HEK293T (cell line): ENCODE data around the gene PSTPIP1.

Experiments
- CTCF ChIA-PET: fragments of 350-600 bp; formaldehyde crosslinking; extraction: SDS; loops from one replicate; lab custom pipeline; 2021; ENCODE audit warnings: antibody characterized with exemption, inconsistent platforms; lab: Yijun Ruan, JAX
- POLR2A ChIA-PET: fragments of 350-600 bp; formaldehyde crosslinking; extraction: SDS; loops from one replicate; lab custom pipeline; 2020; ENCODE audit warnings: antibody characterized with exemption, inconsistent platforms; lab: Yijun Ruan, JAX
- DNase-seq: peaks from one replicate; pipeline ENCODE4 v3.0.0; 2012; ENCODE audit warnings: mixed read lengths; ENCODE audit errors: extremely low spot score
- ARNT ChIP-seq: fragments of 450-650 bp; IDR thresholded peaks from 2 replicates; pipeline ENCODE4 v1.6.1; 2017; ENCODE audit warnings: mild to moderate bottlenecking
- BHLHE40 ChIP-seq: fragments of 450-650 bp; IDR thresholded peaks from 2 replicates; pipeline ENCODE4 v1.6.1; 2016; ENCODE audit warnings: mild to moderate bottlenecking, moderate library complexity, borderline replicate concordance
- CTBP1 ChIP-seq: fragments of 450-650 bp; IDR thresholded peaks from 2 replicates; pipeline ENCODE4 v1.6.1; 2016; ENCODE audit warnings: borderline replicate concordance
- ELF4 ChIP-seq: fragments of 450-650 bp; IDR thresholded peaks from 2 replicates; pipeline ENCODE4 v1.6.1; 2017; ENCODE audit warnings: antibody characterized with exemption
- FOXA1 ChIP-seq: fragments of 450-650 bp; IDR thresholded peaks from 2 replicates; pipeline ENCODE4 v1.6.1; 2016; ENCODE audit warnings: mild to moderate bottlenecking
- FOXK2 ChIP-seq: fragments of 450-650 bp; IDR thresholded peaks from 2 replicates; pipeline ENCODE4 v1.6.1; 2016; ENCODE audit warnings: mild to moderate bottlenecking
- FOXM1 ChIP-seq: fragments of 450-650 bp; IDR thresholded peaks from 2 replicates; pipeline ENCODE4 v1.6.1; 2017; ENCODE audit warnings: mild to moderate bottlenecking, borderline replicate concordance
- HDGF ChIP-seq: fragments of 450-650 bp; IDR thresholded peaks from 2 replicates; pipeline ENCODE4 v1.6.1; 2017; ENCODE audit warnings: antibody characterized with exemption, borderline replicate concordance
- L3MBTL2 ChIP-seq: fragments of 450-650 bp; conservative IDR thresholded peaks from 2 replicates; pipeline ENCODE4 v1.6.1; 2016; ENCODE audit warnings: mild to moderate bottlenecking
- LEF1 ChIP-seq: fragments of 450-650 bp; IDR thresholded peaks from 2 replicates; pipeline ENCODE4 v1.6.1; 2017; ENCODE audit warnings: mild to moderate bottlenecking, borderline replicate concordance
- NFRKB ChIP-seq: fragments of 450-650 bp; IDR thresholded peaks from 2 replicates; pipeline ENCODE4 v1.6.1; 2016; ENCODE audit warnings: mild to moderate bottlenecking, moderate library complexity
- SP1 ChIP-seq: fragments of 450-650 bp; IDR thresholded peaks from 2 replicates; pipeline ENCODE4 v1.6.1; 2017
- SUZ12 ChIP-seq: fragments of 450-650 bp; IDR thresholded peaks from 2 replicates; pipeline ENCODE4 v1.6.1; 2016; ENCODE audit warnings: mild to moderate bottlenecking
- TARDBP ChIP-seq: fragments of 450-650 bp; IDR thresholded peaks from 2 replicates; pipeline ENCODE4 v1.6.1; 2016
- ZNF384 ChIP-seq: fragments of 450-650 bp; IDR thresholded peaks from 2 replicates; pipeline ENCODE4 v1.6.1; 2016
- TF ChIP-seq, protein P1 (sequence below): fragments of 450-650 bp; IDR thresholded peaks from 2 replicates; pipeline ENCODE4 v1.6.1; 2016

PSTPIP1 gene

DNA sequence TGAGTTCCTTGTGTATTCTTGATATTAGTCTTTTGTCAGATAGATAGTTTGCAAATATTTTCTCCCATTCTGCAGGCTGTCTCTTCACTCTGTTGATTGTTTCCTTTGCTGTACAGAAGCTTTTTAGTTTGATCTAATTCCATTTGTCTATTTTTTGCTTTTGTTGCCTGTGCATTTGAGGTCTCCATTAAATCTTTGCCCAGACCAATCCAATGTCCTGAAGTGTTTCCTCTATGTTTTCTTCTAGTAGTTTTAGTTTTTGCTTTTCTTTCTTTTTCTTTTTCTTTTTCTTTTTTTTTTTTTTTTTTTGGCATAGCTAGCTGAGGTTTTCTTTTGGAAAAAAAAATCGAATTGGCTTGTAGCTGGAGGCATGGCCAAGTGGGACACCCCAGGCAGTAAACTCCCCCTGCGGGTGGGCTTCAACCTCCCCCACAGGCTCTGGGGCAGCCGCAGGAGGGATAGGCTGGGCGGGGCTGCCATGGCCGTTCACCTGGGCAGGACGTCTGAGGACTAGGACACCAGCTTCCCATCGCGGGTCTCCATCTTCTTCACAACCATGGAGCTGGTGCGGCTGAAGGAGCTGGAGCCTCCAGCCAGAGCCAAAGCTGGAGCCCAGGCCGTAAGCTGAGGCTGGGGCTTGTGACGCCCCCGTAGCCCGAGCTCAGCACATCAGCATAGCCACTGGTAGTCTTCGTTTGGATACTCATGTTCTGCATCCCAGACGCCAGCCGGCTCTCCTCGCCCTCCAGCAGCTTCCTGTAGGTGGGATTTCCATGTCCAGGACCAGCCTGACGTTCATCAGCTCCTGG is 16.2 kb upstream of the PSTPIP1 start:
- DNase-seq = no peak
- TF ChIP-seq NFRKB (no peak), LEF1 (no peak), ZNF384 (no peak), SUZ12 (no peak), TARDBP (no peak), L3MBTL2 (no peak), HDGF (no peak), CTBP1 (no peak), SP1 (no peak), ELF4 (no peak)
- TF ChIP-seq, protein P1, sequence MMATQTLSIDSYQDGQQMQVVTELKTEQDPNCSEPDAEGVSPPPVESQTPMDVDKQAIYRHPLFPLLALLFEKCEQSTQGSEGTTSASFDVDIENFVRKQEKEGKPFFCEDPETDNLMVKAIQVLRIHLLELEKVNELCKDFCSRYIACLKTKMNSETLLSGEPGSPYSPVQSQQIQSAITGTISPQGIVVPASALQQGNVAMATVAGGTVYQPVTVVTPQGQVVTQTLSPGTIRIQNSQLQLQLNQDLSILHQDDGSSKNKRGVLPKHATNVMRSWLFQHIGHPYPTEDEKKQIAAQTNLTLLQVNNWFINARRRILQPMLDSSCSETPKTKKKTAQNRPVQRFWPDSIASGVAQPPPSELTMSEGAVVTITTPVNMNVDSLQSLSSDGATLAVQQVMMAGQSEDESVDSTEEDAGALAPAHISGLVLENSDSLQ = no peak
- CTCF ChIA-PET = interaction anchor here (0.6 kb wide), 1 partner anchor 622 kb away, joined by 3 read pairs; no protein-coding TSS in a partner anchor
- POLR2A ChIA-PET = interaction anchor here (0.6 to 1.0 kb wide), 2 partner anchors 47 to 55 kb away, joined by 3 read pairs; partner anchors contain the start of gene RCN2

DNA sequence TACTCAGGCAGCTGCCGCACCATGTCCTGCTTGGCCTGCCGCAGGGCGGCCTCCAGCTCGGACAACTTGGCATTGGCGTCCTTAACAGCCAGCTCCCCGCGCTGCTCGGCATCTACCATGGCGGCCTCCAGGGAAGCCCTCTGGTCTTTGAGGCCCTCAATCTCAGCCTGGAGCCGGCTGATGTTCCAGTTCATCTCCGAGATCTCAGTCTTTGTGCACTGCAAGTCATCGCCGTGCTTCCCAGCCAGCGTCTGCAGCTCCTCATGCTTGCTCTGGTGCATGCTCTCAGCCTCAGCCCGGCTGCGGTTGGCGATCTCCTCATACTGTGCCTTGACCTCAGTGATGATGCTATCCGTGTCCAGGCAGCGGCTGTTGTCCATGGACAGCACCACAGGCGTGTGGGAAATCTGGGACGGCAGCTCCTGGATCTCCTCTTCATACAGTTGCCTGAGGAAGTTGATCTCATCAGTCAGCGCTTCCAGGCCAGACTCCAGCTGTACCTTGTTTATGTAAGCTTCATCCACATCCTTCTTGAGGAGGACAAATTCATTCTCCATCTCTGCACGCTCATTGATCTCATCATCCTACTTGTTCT is 15.5 kb upstream of the PSTPIP1 start:
- TF ChIP-seq ZNF384 (no peak), SP1 (no peak)
- CTCF ChIA-PET = no interaction called here
- no peak for DNase-seq
- POLR2A ChIA-PET = interaction anchor here (1.0 kb wide), 1 partner anchor 48 kb away, joined by 3 read pairs; the partner anchor contains the start of gene RCN2

DNA sequence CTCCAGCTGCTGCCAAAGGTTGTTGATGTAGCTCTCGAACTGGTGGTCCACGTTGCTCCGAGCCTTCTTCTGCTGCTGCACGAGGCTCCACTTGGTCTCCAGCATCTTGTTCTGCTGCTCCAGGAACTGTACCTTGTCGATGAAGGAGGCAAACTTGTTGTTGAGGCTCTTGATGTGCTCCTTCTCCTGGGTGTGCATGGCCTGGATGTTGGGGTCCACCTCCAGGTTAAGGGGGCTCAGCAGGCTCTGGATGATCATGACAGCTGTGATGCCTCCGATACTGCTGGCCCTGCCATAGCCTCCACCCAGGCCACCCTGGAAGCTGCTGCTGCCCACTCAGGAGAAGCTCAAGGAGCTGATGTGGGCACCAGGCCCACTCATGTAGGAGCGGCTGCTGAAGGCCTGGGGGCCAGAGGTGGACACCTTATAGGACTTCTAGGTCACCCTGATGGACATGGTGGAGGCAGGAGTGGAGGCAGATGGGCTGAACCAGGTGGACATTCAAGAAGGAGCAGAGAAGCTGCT is 14.9 kb upstream of the PSTPIP1 start:
- ChIA-PET POLR2A (no interaction called here), CTCF (interaction anchor here (1.1 kb wide), 1 partner anchor 55 kb away, joined by 3 read pairs; no protein-coding TSS in a partner anchor)
- no peak for DNase-seq
- TF ChIP-seq ZNF384 (no peak), ELF4 (no peak), NFRKB (no peak)

DNA sequence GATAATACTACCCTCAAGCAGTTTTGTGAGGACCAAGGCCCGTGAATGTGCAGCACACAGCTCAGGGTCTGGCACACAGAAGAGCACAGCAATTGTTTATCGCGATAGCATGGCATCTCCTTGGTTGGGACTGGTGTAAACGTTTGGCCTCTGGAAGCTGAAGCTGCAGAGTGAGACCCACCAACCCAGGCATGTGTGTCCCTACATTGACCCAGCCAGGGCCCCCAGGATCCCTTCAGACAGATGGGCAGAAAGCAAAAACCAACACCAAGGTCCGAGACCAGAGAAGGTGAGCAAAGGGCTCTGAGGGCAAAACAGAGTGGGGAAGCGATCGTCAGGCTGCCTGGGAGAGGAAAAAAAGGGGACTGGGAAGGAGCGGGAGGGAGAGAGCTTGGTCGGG is 12.6 kb upstream of the PSTPIP1 start:
- no peak for DNase-seq
- ChIA-PET POLR2A (no interaction called here), CTCF (interaction anchor here (0.6 to 3.4 kb wide), 2 partner anchors 9 to 548 kb away, joined by 3 to 14 read pairs; no protein-coding TSS in a partner anchor)
- TF ChIP-seq ZNF384 = no peak
- TF ChIP-seq L3MBTL2 = no peak
- TF ChIP-seq CTBP1 = no peak
- no peak for TF ChIP-seq ARNT
- TF ChIP-seq, protein P1 = no peak
- TF ChIP-seq FOXA1 = no peak
- no peak for TF ChIP-seq TARDBP
- TF ChIP-seq HDGF = no peak
- TF ChIP-seq SP1 = no peak
- TF ChIP-seq ELF4 = no peak
- no peak for TF ChIP-seq FOXM1
- TF ChIP-seq BHLHE40 = no peak

DNA sequence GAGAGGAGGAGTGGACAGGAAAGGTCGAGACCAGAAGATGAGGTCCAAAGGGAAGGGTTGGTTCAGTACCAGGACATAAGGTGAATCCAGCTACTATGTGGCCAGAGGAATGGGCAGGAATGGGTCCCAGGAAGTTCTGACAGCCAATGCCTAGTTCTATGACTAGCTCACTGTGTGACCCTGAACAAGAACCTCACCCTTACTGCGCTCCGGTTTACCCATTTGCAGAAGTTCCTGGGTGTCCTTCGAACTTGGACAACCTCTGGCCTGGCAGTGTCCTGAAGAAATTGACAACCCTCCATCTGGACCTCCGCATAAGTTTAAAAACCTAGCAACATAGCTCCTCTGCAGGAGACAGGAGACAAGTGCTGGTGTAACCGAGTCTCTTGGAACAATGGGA is 12.2 kb upstream of the PSTPIP1 start:
- no peak for TF ChIP-seq SUZ12
- TF ChIP-seq NFRKB = no peak
- TF ChIP-seq SP1 = no peak
- TF ChIP-seq L3MBTL2 = no peak
- TF ChIP-seq FOXM1 = no peak
- TF ChIP-seq ELF4 = no peak
- TF ChIP-seq HDGF = no peak
- TF ChIP-seq, protein P1 = no peak
- no peak for TF ChIP-seq CTBP1
- no peak for TF ChIP-seq ZNF384
- no peak for TF ChIP-seq FOXK2
- no peak for TF ChIP-seq FOXA1
- no peak for TF ChIP-seq TARDBP
- TF ChIP-seq LEF1 = no peak
- ChIA-PET POLR2A (no interaction called here), CTCF (interaction anchor here (0.6 to 3.4 kb wide), 2 partner anchors 10 to 548 kb away, joined by 3 to 14 read pairs; no protein-coding TSS in a partner anchor)
- no peak for DNase-seq

DNA sequence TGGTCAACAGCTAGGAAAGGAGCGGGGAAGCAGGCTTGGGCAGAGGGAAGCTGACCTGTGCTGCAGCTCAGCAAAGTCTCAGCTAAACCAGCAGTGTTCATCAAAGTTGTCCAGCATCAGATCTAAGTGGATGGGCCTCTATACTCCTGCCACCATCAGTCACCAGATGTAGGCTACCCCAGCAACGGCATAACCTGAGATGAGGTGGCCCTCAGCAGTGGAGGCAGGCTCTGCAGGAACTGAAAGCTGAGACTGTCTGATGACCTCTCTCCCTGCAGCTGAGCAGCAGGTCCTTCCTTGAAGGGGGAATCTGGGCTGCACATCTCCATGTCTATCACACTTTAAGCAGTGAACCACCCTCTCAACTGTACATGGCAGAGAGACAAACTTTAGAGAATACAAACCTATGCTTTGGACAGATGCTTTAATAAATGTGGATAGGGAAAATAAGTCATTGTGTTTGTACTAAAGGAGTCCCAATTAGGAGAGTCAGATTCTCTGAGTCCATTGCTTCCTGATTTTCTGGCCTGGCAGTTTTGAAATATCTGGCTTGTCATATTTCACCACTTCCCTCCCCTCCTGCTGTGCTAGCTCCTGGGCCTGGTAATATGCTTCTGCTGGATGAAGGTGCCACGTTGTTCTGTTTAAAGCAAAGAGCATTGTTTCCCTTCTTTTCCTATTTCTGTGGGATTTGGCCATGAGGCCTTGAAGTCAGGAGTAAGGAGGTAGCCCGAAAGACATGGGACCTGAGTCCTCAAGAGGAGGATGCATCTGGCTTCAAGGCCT is 11.1 kb upstream of the PSTPIP1 start:
- TF ChIP-seq ZNF384 (no peak), SUZ12 (no peak), NFRKB (no peak), TARDBP (no peak), FOXK2 (no peak), ARNT (no peak), FOXA1 (no peak), BHLHE40 (no peak), L3MBTL2 (no peak), SP1 (no peak), FOXM1 (no peak), ELF4 (no peak), LEF1 (no peak), CTBP1 (no peak), HDGF (no peak)
- TF ChIP-seq, protein P1 = no peak
- ChIA-PET CTCF (interaction anchor here (3.4 kb wide), 1 partner anchor 11 kb away, joined by 14 read pairs; no protein-coding TSS in a partner anchor), POLR2A (no interaction called here)
- no peak for DNase-seq
